ENCODE measurements around the gene PLXNA3. TPM values are rescaled to one million over a fixed set of nuclear protein-coding genes. Genes with fewer than 3 reads are reported as not detected.
A peak's percentile ranks its signal among the peaks of the same experiment; 100 is the strongest.

PLXNA3 gene
- total RNA-seq, 1 experiment from 2014 or later = 89.3 TPM

- TF ChIP-seq ZBTB33 (IDR thresholded peaks at IDR 0.05; ENCODE audit: extremely low read depth, insufficient replicate concordance, low read length) = no peak
Observed at GRCh38 chrX:154515966-154516655, 58.0 kb downstream of the PLXNA3 start, which contains the start of gene FAM3A (continued).

DNA sequence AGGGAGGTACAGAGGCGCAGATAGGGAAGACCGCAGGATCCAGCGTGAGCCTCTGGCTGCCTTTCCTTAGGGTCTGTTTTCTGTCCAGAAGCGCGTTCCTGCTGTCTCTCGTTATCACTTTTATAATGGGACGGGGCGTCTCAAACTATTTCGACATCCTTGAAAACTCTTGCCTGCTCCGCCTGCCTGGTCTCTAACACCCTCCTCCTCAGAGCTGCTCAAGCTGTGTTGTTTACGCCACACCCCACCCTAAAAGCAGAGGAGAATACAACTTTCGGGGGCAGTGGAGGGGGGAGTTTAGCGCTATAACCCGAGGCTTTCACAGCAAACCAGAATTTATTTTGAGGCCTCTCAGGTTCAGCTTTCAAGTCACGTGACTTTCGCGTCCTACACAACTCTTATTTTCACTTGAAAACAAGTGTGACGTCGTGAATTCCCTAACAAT is 58.6 kb downstream of the PLXNA3 start:
- ATAC-seq (peak; percentile 2; the same call in 1 of the 2 replicates), DNase-seq (ENCODE audit: low read depth, low spot score) (no peak)
- H4K20me1 ChIP-seq (ENCODE audit: insufficient read depth) = no peaks in the 10 kb centered on the region
- RAD21 ChIA-PET (ENCODE audit: low non-redundant PET in 1 of 2, low total read pairs in 2 of 2, uncharacterized antibody in 2 of 2, unreplicated experiment in 2 of 2) = no interaction called here
- POLR2A ChIA-PET = no interaction called here
- peak overlapping the region; percentile 49 for H3K27ac ChIP-seq (ENCODE audit: low read depth, low read length)
- no peaks in the 10 kb centered on the region for H3K9me2 ChIP-seq (ENCODE audit: insufficient read depth)
- no peak for TF ChIP-seq EGR1 (IDR thresholded peaks at IDR 0.05; ENCODE audit: low read depth)
- TF ChIP-seq EZH2phosphoT487 (IDR thresholded peaks at IDR 0.05; ENCODE audit: borderline replicate concordance) = no peak
- no peak for TF ChIP-seq SIN3A (IDR thresholded peaks at IDR 0.05; ENCODE audit: low read depth)
- TF ChIP-seq ZBTB33 (IDR thresholded peaks at IDR 0.05; ENCODE audit: extremely low read depth, insufficient replicate concordance, low read length) = no peak
- no peak for TF ChIP-seq YY1 (IDR thresholded peaks at IDR 0.05; ENCODE audit: extremely low read depth, insufficient replicate concordance, low read depth, low read length)
- TF ChIP-seq POLR2A (IDR thresholded peaks at IDR 0.05; ENCODE audit: borderline replicate concordance, extremely low read depth, insufficient read depth, insufficient read length) = peak; percentile 5
- TF ChIP-seq FOSL1 (IDR thresholded peaks at IDR 0.05; ENCODE audit: low read depth) = no peak
- H3K79me2 ChIP-seq (ENCODE audit: insufficient read depth, low read length) = no peaks in the 10 kb centered on the region
- no peaks in the 10 kb centered on the region for H3K36me3 ChIP-seq (ENCODE audit: control insufficient read depth in 1 of 2, insufficient read depth in 2 of 2, low read length in 2 of 2)
- H3K4me1 ChIP-seq (ENCODE audit: control insufficient read depth in 1 of 2, insufficient read depth in 2 of 2, low read length in 2 of 2) = peaks cover 5 to 10% of the 10 kb centered on the region in 2 experiments; a peak in 3 of 4 replicates
- intact Hi-C loops (cut with micrococcal nuclease) = no loop called here
- H3K9ac ChIP-seq (ENCODE audit: low read length) = peak overlapping the region; percentile 51
- no peak overlapping the region for H2AFZ ChIP-seq (ENCODE audit: low read depth, low read length, poor library complexity, severe bottlenecking)
- H3K4me3 ChIP-seq (replicated peaks in 1 of 2; ENCODE audit: low read depth in 1 of 2, low read length in 2 of 2) = peak overlapping the region; percentile 44 to 70
- CTCF ChIA-PET = no interaction called here
- no peaks in the 10 kb centered on the region for H3K27me3 ChIP-seq (ENCODE audit: insufficient read depth, low read length)
- BruUV-seq (replicated peaks) = TSS peak; percentile 89
- H3K9me3 ChIP-seq (ENCODE audit: control insufficient read depth in 1 of 2, insufficient read depth in 1 of 2, low read depth in 1 of 2, low read length in 2 of 2) = no peaks in the 10 kb centered on the region
- H3K4me2 ChIP-seq (ENCODE audit: low read length) = peak overlapping the region; percentile 78
